Activated CD4-positive, CD25-positive, alpha-beta regulatory T cell treated with anti-CD3 and anti-CD28 coated beads, Interleukin-2, amount 50 U/mL, for 24 hours (primary cell): ENCODE results near the gene COL1A1.

Experiments used
- ATAC-seq, 2 donors: fragments of 150-1000 bp; cut with Tn5 transposase; one replicate each; pipeline ENCODE4 v1.10.0; 2021; ENCODE audit warnings: mild to moderate bottlenecking in 1 of 2, moderate library complexity in 1 of 2

The COL1A1 gene

GRCh38 chr17:50139950-50140885, 61.2 kb downstream of the COL1A1 start:
- ATAC-seq: peak; percentile 87 to 91

- no peak for ATAC-seq
These were observed 62.1 kb downstream of the COL1A1 start for GRCh38 chr17:50139185-50139783.

- no peak for ATAC-seq
These were observed 64.4 kb downstream of the COL1A1 start for GRCh38 chr17:50137042-50137441.

GRCh38 chr17:50136096-50136687, 65.2 kb downstream of the COL1A1 start:
- no peak for ATAC-seq

- ATAC-seq: no peak
These were observed 65.9 kb downstream of the COL1A1 start for GRCh38 chr17:50135316-50136095.

- ATAC-seq: no peak
These were observed 67.0 kb downstream of the COL1A1 start for GRCh38 chr17:50134206-50135110.

- no peak for ATAC-seq
These were observed 67.7 kb downstream of the COL1A1 start for GRCh38 chr17:50133769-50134099.
